Glutamatergic neuron (in vitro differentiated cells): ENCODE results near the gene LYPD6. TPM values are rescaled to one million over a fixed set of nuclear protein-coding genes. Genes with fewer than 3 reads are reported as not detected.

ENCODE experiments used
- DNase-seq: peaks from one replicate; pipeline ENCODE4 v3.0.0; 2022
- H3K27ac Mint-ChIP-seq: one replicate; pipeline ENCODE4 v1.8.0; 2020; ENCODE audit warnings: mild to moderate bottlenecking, mixed read lengths, inconsistent platforms; ENCODE audit not compliant: unreplicated experiment
- H3K27me3 Mint-ChIP-seq: one replicate; pipeline ENCODE4 v1.8.0; 2020; ENCODE audit warnings: mild to moderate bottlenecking, moderate library complexity, mixed read lengths, inconsistent platforms; ENCODE audit not compliant: unreplicated experiment
- H3K36me3 Mint-ChIP-seq: one replicate; pipeline ENCODE4 v1.8.0; 2020; ENCODE audit warnings: mild to moderate bottlenecking, mixed read lengths, inconsistent platforms; ENCODE audit not compliant: unreplicated experiment
- H3K4me1 Mint-ChIP-seq: one replicate; pipeline ENCODE4 v1.8.0; 2020; ENCODE audit warnings: mild to moderate bottlenecking, low read depth, mixed read lengths, inconsistent platforms; ENCODE audit not compliant: unreplicated experiment
- H3K4me3 Mint-ChIP-seq: one replicate; pipeline ENCODE4 v1.8.0; 2020; ENCODE audit warnings: mild to moderate bottlenecking, mixed read lengths, inconsistent platforms; ENCODE audit not compliant: unreplicated experiment
- H3K9me3 Mint-ChIP-seq: one replicate; pipeline ENCODE4 v1.8.0; 2020; ENCODE audit warnings: mild to moderate bottlenecking, moderate library complexity, mixed read lengths, inconsistent platforms; ENCODE audit not compliant: unreplicated experiment
- CTCF ChIP-seq: fragments of 200-600 bp; sonication (generic); IDR thresholded peaks from one replicate; pipeline ENCODE4 v1.5.0; 2021; ENCODE audit not compliant: partially characterized antibody, unreplicated experiment
- total RNA-seq: library from RNA; stranded (reverse); fragmentation: NEBNext Ultra II Directional; extraction: Animal tissue kit (Norgen Biotek cat#: 25700); gene quantifications from one replicate; pipeline ENCODE4 v1.2.1, GENCODE V29; 2021; ENCODE audit not compliant: unreplicated experiment

LYPD6 gene
- total RNA-seq, 1 donor from 2014 or later = 1.5 TPM

- no peak for TF ChIP-seq CTCF
- no peak overlapping the region for H3K27ac Mint-ChIP-seq
- no peaks in the 10 kb centered on the region for H3K27me3 Mint-ChIP-seq
- H3K4me1 Mint-ChIP-seq = peaks cover 2% of the 10 kb centered on the region
- H3K9me3 Mint-ChIP-seq = no peaks in the 10 kb centered on the region
- H3K36me3 Mint-ChIP-seq = no peaks in the 10 kb centered on the region
- no peak for DNase-seq
- H3K4me3 Mint-ChIP-seq = no peak overlapping the region
Measured at GRCh38 chr2:149446748-149447147, 116.4 kb downstream of the LYPD6 start.

DNA sequence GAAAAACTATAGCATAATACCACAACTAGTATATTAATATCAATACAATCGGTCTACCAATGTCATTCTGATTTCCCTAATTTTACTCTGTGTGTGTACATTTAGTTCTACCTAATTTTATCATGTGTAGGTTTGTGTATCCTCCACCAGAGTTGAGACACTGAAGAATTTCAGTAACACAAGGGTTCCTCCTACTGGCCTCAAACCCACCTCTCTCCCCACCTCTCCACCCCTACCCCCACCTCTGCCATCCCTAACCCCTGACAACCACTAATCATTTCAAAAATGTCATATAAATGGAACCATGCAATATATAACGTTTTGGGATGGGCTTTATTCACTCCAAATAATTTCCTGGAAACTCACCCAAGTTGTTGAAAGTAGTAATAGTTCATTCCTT, 117.9 kb downstream of the LYPD6 start:
- Mint-ChIP-seq H3K27me3 (no peaks in the 10 kb centered on the region), H3K9me3 (no peaks in the 10 kb centered on the region), H3K4me1 (peaks cover 4% of the 10 kb centered on the region), H3K4me3 (no peak overlapping the region), H3K27ac (no peak overlapping the region), H3K36me3 (no peaks in the 10 kb centered on the region)
- TF ChIP-seq CTCF = no peak
- no peak for DNase-seq

DNA sequence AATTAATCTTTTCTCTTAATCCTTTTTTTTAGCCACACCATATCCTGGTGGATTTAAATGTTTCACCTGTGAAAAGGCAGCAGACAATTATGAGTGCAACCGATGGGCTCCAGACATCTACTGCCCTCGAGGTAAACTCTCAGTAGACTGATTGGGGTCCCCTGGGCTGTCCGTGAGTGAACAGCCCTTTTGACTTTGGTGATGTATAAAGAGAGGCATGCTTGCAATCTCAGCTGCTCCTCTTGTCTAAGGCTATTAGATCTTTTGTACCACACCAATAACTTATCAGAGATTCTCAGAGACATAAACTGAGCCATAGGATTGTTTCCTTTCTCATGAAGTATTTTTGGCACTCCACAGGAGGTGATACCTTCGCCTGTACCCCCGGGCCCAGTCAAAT, 118.6 kb downstream of the LYPD6 start:
- no peak overlapping the region for H3K27ac Mint-ChIP-seq
- H3K4me3 Mint-ChIP-seq = no peak overlapping the region
- peaks cover 9% of the 10 kb centered on the region for H3K4me1 Mint-ChIP-seq
- no peak for DNase-seq
- H3K36me3 Mint-ChIP-seq = no peaks in the 10 kb centered on the region
- H3K9me3 Mint-ChIP-seq = no peaks in the 10 kb centered on the region
- H3K27me3 Mint-ChIP-seq = no peaks in the 10 kb centered on the region
- TF ChIP-seq CTCF = no peak

DNA sequence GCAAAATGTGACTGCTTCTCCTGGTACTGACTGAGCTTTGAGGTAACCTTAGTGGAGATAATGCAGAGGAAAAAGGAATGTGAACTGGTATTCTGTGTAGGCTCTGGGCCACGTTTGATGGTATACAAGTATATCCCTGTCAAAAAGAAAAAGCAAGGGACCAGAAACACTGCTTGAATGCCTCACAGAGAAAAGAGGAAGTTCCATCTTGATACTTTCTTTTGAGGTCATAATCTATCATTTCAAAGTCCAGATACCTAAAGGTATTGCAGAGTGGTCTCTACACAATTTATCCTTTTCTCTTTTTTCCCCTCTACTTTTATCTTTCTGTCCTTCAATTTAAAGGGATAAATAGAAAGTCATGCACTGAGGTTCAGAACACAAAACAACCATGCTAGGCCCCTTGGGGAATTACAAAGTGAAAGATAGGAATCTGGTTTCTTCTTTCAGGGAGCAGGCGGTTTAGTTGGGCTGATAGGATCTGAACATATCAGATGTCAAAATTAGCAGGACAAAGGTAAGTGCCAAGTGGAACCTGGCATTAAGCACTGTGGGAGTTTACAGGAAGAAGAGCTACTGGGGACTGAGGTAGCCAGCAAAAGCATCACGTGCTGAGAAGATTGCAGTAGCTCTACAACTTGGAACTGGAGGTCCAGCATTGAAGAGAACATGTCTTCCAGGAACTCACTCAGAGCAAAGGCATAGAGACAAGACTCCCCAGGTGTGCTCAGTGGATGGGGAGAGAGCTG, 121.2 kb downstream of the LYPD6 start:
- Mint-ChIP-seq H3K36me3 (no peaks in the 10 kb centered on the region), H3K9me3 (no peaks in the 10 kb centered on the region), H3K4me1 (peaks cover 9% of the 10 kb centered on the region), H3K27ac (no peak overlapping the region), H3K4me3 (no peak overlapping the region), H3K27me3 (no peaks in the 10 kb centered on the region)
- no peak for TF ChIP-seq CTCF
- DNase-seq = no peak

GRCh38 chr2:149456285-149456684, 125.9 kb downstream of the LYPD6 start:
- peaks cover 3% of the 10 kb centered on the region for H3K9me3 Mint-ChIP-seq
- peaks cover 9% of the 10 kb centered on the region for H3K4me1 Mint-ChIP-seq
- no peak overlapping the region for H3K4me3 Mint-ChIP-seq
- TF ChIP-seq CTCF = no peak
- peaks cover 15% of the 10 kb centered on the region for H3K36me3 Mint-ChIP-seq
- no peak for DNase-seq
- H3K27me3 Mint-ChIP-seq = no peaks in the 10 kb centered on the region
- H3K27ac Mint-ChIP-seq = no peak overlapping the region
